NCI-H1694 (cell line): ENCODE results near the gene MMP28.

Source experiments
- DNase-seq: peaks from one replicate; lab custom pipeline; 2025; lab: John Stamatoyannopoulos, UW

The MMP28 gene

GRCh38 chr17:35795007-35795870 is at the start of gene MMP28:
MMP28 (minus strand) TSS chr17:35795641; CDS start chr17:35795377, 264 bp downstream.
- DNase-seq: no peak

- DNase-seq: no peak
Measured at GRCh38 chr17:35844547-35844946, 49.1 kb upstream of the MMP28 start.

GRCh38 chr17:35843698-35844097 is 48.3 kb upstream of the MMP28 start:
- no peak for DNase-seq

GRCh38 chr17:35842239-35842638 is 46.8 kb upstream of the MMP28 start:
- no peak for DNase-seq

- DNase-seq: no peak
Measured at GRCh38 chr17:35841505-35841904, 46.1 kb upstream of the MMP28 start.

- no peak for DNase-seq
Measured at GRCh38 chr17:35841101-35841500, 45.7 kb upstream of the MMP28 start.

- DNase-seq: no peak
Measured at GRCh38 chr17:35825206-35825605, 29.8 kb upstream of the MMP28 start.

- DNase-seq: no peak
Measured at GRCh38 chr17:35821308-35821707, 25.9 kb upstream of the MMP28 start.

- no peak for DNase-seq
Measured at GRCh38 chr17:35819455-35819854, 24.0 kb upstream of the MMP28 start.

GRCh38 chr17:35817196-35817595 is 21.8 kb upstream of the MMP28 start:
- no peak for DNase-seq

- no peak for DNase-seq
Measured at GRCh38 chr17:35816723-35817122, 21.3 kb upstream of the MMP28 start.

GRCh38 chr17:35812456-35812855 is 17.0 kb upstream of the MMP28 start:
- DNase-seq: no peak

- no peak for DNase-seq
Measured at GRCh38 chr17:35811759-35812158, 16.3 kb upstream of the MMP28 start.

- DNase-seq: no peak
Measured at GRCh38 chr17:35809855-35810461, 14.5 kb upstream of the MMP28 start.

- peak; percentile 97 for DNase-seq
Measured at GRCh38 chr17:35808962-35809854, 13.8 kb upstream of the MMP28 start, which contains the start of gene TAF15. TAF15 (plus strand) TSS chr17:35809484; CDS start chr17:35809570, 86 bp downstream.

- DNase-seq: no peak
Measured at GRCh38 chr17:35808240-35808961, 13.0 kb upstream of the MMP28 start.

GRCh38 chr17:35807371-35808144 is 12.1 kb upstream of the MMP28 start:
- DNase-seq: no peak

GRCh38 chr17:35804658-35805192 is 9.3 kb upstream of the MMP28 start:
- DNase-seq: peak; percentile 98

GRCh38 chr17:35801583-35802224 is 6.3 kb upstream of the MMP28 start:
- peak; percentile 97 for DNase-seq

GRCh38 chr17:35799942-35800341 is 4.5 kb upstream of the MMP28 start:
- DNase-seq: peak; percentile 65
